ENCODE results near the gene SRPRB. TPM values are rescaled to one million over a fixed set of nuclear protein-coding genes. Genes with fewer than 3 reads are reported as not detected.

SRPRB gene
- total RNA-seq, 1 experiment from 2014 or later, result 66.0 TPM

DNA sequence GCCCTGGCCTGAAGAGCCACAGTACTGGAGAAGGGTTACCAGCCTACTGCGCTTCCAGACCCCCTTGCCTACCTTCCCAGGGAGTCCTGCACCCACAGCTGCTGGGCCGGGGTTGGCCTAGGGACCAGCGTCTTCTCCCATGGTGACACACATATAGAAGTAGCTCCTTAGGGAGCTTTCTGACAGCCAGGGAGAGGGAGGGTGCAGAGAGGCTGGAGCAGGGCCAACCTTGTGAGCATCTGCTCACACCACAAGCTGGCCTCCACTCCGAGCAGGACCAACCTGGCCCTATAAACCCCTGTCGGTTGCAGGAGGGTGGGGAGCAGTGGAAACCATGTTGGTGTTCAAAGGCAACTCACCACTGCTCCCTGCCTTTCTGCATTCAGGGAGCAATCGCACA lies 35.2 kb downstream of the SRPRB start:
- no peak for DNase-seq (ENCODE audit: low read depth)

DNA sequence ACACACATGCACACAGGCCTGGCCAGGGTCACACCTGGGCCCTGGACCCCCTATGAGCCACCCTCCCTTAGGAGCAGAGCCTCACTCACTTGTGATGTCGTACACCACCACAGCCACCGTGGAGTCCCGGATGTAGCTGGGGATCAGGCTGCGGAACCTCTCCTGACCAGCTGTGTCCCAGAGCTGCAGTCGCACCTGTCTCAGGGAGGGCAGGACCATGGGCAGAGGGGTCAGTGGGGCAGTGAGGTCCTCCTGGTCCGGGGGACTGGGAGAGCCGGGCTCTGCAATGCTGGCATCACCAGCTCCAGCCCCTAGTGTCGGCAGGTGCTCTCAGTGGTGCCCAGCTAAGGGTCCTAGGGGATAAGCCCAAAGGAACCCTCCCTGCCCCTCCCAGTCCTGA lies 35.6 kb downstream of the SRPRB start:
- DNase-seq (ENCODE audit: low read depth), result no peak

DNA sequence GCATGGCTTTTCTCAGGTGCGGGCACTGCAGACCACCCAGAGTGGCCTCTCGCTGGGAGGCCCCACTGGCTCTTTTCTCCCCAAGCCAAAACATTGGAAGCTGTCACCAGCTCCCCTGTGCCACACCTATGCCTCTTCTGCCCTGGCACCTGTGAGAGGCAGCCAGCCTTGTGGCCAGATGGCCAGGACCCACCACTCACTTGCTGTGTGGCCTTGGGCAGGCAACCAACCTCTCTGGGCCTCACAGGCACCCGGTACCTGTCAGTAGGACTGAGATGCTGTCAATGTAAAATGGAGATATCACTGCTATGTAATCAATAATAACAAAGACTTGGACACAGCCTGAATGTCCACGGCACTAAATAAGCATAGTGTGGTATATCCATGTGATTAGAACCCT lies 36.5 kb downstream of the SRPRB start:
- DNase-seq (ENCODE audit: low read depth), result no peak

DNA sequence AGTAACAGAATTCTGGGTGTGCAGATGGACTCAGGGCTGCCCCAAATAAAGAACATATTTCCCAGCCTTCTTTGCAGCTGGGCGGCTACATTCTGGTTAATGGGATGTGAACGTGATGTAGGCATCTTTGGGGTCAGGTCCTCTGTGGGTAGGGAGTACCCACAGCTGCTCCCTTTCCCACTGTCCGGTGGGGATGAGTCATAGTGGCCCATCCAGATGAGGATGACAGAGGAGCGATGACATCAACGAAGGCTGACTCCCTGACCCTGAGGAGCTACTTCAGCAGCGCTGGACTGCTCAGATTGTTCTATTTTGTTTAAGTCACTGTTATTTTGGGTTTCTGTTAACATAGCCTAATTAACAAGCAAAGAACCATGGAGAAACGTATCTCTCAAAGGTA lies 38.0 kb downstream of the SRPRB start:
- peak; percentile 63 for DNase-seq (ENCODE audit: low read depth)

DNA sequence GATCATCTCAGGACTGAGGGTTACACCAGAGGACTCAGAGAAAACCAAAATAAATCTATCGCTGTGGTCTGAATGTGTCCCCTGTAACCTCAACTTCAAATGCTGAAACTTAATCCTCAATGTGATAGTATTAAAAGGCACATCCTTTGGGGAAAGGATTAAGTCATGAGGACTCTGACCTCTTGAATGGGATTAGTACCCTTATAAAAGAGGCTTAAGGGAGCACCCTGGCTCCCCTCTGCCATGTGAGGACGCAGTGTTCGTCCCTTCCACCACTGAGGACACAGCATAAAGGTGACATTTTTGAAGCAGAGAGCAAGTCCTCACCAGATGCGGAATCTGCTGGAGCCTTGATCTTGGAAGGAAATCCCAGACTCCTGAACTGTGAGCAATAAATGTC lies 39.5 kb downstream of the SRPRB start:
- DNase-seq (ENCODE audit: low read depth), result no peak

DNA sequence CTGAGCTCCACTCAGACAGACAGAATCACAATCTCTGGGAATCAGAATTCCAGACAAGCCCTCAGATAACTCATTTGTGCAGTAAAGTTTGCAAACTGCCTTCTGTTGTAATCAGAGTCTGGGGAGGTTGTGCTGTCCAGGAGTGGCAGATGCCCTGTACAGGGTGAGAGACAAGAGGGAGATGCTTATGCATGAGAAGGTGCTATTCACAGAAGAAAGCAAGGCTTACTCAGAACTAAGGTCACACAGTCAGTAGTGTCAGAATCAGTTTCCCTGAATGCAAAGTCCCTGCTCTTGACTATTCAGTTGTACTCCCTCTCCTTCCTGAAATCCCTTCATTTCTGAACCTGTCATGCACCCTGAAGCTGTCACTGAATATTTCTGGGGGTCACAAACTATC lies 43.7 kb downstream of the SRPRB start:
- DNase-seq (ENCODE audit: low read depth), result no peak

DNA sequence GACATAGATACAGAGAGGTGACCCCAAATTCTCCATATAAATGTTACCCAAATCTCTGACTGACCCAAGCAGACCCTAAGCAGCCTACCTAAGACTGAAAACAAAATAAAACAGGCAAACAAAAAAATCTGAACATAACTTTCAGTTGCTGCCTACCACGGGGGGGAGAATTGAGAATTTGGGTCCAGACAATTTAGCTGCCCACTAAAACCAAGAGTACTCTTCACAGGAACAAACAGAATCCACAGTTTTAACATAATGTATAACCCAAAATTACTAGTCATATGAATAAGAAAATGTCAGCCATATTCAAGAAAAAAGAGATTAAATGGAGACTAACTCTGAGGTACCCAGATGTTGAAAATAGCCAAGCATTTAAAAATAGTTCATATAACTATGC lies 44.4 kb downstream of the SRPRB start:
- no peak for DNase-seq (ENCODE audit: low read depth)

DNA sequence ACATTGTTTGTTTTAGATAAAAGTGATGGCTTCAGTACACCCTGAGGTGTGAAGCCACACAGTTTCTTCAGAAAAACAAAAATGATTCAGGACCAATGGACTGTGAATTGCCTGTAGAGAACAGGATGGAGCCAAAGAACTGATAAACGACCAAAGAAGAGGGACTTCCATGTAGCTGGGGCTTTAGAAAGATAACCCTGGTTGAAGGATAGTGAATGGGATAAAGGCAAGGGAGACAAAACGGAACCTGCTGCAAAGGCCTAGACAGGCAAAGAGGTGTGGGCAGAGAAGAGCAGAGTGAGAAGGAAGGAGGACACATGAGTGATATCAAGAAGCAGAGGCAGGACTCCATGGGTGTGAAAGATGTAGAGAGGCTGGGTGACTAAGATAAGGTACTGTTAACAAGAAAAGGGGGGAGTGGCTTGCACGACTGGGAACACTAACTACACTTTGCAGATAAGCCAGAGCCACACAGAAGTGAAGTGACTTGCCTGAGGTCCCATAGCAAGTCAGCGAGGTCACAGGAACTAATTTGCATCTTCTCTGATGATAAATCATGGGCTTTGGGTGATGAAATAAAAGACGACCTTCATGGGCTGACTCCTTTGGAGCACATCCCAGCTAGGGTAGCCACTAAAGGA lies 45.8 kb downstream of the SRPRB start:
- no peak for DNase-seq (ENCODE audit: low read depth)

DNA sequence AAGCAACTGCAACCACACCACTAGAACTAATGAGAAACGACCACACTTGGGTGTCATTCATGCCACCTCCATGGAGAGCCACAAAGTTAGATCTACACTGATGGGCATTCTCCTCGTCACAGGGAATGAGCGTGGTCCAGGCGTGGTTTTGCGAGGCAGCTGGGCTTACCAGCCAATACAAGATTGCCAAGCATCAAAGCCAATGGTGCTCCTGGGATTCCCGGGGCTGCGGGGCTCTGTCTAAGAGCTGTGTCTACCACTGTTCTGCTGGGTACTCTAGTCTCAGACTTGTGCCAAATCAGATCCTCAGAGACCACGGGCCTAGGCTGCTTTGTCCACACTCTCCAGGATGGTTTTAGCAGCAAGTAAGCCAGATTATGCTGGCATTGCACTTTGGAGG lies 46.3 kb downstream of the SRPRB start:
- DNase-seq (ENCODE audit: low read depth), result no peak

DNA sequence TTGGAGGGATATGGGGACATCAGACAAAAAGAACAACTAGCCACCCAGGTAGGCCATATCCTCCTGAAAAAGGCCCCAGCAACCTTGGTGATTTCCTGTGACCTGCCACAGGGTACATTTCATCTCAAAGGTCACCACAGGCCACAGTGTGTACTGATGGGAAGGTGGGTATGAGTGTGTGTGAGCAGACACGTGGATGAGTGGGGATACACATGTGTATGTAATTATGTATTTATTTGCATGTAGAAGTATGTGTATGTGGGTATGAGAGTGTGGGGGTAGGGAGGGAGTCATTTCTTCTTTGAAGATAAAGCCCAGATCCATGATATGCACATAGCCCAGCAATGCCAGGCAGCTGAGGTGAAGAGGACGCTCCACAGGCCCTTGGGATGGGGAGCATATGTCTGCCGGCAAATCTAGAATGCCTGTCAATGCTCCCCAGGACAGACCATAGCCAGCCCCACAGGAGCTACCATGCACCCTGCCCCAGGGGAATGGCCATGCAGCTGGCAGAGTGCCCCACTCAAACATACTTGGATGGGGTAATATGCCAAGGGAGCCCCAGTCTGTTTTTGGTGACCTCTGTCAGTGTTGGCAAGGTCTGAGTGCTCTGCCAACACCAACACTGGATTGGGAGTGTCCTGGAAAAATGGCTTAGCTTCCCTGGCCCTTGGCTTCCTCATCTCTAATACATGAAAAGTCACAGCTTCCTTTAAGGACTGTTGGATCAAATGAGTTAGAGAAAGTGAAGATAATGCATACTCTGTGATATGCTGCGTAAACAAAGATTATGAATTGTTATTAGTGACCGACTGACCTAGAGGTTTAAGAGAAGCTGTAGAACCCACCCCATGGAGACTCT lies 47.7 kb downstream of the SRPRB start:
- no peak for DNase-seq (ENCODE audit: low read depth)

DNA sequence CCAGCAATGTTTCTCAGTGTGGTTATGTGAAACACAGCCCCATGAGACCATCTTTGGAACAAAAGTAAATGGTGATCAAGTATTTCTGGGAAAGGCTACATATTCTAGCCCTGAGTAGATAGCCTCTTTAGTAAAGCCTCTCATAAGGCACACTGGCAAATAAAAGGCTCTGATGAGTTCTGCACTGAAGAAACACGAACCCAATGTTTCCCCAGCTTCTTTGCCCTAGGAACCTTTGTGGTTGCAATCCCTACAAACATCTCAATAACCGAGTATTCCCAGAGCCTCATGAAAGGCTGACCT lies 48.3 kb downstream of the SRPRB start:
- DNase-seq (ENCODE audit: low read depth), result no peak

DNA sequence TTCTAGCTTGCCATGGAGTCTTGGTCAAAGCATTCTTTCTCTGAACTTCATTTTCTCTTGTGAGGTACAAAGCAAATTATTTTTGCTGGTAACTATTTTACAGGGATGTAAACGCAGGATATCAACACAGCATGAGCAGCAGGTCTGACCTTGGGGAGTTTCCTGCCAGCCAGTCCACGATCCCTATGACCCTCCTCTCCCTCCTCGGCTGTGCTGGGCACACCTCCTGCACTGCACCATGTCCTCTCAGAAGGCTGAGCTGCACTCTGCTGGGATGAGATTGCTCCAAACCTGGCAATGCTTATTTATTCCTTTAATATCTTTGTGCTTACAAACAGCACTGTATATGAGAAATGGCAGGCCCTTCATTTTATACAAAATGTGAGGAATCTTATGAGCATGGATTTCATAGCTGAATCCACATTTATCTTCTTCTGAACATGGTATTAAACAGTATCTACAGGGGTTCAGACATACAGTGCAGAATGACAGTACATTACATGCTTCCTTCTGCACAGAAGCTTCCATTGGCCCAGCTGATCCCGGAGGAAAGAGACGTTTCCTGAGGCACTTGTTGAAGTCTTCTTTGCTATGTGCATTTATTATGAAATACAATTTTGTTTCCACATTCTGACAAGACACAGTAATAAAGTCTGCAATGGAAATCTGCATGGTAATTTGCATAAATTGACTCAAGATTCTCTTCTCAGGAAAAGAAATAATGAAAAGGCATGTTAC lies 48.8 kb downstream of the SRPRB start:
- no peak for DNase-seq (ENCODE audit: low read depth)

DNA sequence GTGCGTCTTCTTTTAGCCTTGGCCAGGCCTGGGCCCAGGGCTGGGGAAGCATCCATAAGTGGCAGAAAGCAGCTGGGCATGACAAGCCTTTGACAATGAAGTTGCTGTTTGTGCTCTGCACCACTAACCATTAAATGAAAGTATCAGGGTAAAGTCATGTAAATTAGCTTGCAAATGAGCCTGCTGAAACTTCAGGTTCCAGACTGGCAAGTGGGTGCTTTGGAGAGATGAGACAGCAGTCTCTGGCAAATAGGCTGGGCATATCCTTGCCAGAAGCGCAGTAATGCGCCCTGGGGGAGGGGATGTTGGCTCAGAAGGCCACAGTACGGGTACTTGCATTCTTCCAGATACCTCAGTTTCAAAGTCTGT lies 49.4 kb downstream of the SRPRB start:
- no peak for DNase-seq (ENCODE audit: low read depth)

DNA sequence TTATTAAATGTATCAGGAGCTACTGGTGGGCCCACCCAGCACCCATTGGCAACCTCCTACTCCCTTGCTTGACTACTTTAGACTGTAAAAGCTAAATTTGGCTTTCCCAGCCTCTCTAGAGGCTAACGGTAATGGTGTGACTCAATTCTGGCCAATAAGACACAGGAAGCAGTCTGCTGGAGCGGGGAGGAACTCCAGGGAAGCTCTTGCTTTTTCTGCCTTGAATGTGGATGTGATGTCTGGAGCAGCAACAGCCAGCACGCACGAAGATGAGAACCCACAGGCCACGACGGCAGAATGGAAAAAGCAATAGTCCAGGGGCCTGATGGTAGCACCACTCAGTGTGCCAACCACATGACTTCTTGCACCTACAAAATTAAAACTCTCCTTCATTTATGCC lies 50.2 kb downstream of the SRPRB start:
- peak; percentile 28 for DNase-seq (ENCODE audit: low read depth)

DNA sequence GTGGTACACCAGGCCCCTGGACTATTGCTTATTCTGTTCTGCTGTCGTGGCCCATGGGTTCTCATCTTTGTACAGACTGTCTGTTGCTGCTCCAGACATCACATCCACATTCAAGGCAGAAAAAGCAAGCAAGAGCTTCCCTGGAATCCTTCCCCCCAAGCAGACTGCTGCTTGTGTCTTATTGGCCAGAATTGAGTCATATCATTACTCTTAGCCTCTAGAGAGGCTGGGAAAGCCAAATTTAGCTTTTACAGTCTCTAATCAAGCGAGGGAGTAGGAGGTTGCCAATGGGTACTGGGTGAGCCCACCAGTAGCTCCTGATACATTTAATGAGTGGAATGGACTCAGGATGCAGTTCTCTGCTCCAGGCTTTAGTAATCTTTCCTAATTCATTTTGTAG lies 50.7 kb downstream of the SRPRB start:
- peak; percentile 13 for DNase-seq (ENCODE audit: low read depth)

DNA sequence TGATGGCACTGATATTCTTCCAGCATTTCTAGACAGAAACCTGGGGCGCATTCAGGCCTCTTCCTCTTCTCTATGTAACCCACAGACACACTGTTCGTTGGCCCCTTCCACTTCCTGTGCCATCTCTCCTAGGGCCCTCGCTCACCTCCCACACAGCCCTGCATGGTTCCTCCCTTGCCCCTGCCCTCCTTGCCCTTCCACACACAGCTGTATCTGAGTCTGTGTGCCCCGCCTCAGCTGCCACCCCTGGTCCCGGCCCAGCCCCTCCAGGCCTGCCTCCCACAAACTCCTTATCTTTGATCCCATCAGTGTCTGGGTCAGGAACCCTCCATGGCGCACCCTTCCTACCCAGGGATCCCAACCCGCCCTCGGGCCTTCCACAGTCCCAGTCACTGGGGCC lies 52.2 kb downstream of the SRPRB start:
- DNase-seq (ENCODE audit: low read depth), result no peak

DNA sequence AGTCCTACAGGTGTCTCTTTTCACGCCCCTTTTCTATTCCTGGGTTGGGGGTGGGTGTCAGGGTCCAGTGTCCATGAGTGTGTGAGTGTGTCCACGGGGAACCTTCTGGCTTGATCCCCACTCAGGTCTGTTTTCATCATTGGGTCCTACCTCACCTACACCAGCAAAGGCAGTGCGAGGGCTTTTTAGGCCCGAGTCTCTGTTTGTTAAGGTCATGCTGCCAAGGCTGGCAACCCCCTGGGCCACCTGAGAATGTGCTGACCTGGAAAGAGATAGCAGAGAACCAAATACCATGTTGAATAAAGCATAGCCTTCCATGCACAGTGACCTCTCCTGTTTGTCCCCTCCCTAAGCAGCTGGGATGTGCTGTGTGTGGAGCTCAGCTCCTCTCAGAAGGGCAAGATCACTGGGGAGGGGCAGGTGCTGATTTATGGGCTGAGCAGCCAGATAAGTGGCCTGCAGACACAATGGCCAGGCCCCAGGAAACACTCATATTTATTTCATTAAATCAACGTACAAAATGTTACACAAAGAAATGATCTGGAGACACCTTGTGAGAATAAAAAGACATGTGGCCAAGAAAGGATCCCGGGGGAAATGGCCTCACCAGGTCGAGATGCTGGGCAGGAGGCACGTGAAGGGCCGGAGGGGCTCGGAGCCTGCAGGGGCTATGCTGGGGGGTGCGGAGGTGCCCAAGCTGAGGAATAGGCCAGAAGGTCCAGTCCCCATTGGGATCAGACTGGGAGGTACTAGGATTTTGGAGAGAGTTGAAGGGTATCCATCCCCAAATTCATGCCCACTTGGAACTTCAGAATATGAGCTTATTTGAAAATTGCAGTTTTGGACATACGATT lies 54.0 kb downstream of the SRPRB start:
- DNase-seq (ENCODE audit: low read depth), result no peak

DNA sequence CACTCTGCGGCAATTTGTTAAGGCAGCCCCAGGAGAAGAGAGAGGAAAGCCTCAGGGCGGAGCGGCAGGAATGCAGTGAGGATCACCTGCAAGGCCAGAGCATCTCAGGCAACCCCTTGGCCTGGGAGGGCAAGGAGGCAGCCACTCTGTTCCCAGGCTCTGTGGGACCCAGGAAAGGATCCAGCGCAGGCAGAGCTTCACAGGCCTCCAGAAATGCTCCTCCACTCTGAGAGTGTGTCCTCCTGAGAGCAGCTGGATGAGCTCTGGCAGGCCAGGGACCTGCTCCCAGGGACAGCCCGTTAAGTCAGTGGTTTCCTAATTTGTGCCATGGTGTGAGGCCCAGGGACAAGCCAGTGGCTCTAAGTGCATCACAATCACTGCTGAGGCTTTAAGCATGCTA lies 54.9 kb downstream of the SRPRB start:
- DNase-seq (ENCODE audit: low read depth), result no peak

DNA sequence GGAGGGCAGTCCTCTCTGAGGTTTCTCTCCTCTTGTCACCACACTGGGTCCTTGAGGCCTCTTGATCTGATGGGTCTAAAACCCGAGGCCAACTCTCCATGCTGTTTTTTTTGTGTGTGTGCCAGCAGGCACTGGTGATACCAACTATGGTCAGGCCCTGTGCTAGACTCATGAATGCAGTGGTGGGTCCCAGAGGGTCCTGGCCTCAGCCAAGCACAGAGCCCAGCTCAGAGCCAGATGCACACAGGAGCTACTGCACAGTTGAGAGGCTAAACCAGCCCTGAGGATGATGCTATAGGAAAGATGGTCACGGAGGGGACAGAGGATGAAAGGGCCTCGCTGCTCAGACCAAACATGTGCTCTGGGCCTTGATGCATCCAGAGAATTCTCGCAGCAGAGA lies 56.5 kb downstream of the SRPRB start:
- no peak for DNase-seq (ENCODE audit: low read depth)

DNA sequence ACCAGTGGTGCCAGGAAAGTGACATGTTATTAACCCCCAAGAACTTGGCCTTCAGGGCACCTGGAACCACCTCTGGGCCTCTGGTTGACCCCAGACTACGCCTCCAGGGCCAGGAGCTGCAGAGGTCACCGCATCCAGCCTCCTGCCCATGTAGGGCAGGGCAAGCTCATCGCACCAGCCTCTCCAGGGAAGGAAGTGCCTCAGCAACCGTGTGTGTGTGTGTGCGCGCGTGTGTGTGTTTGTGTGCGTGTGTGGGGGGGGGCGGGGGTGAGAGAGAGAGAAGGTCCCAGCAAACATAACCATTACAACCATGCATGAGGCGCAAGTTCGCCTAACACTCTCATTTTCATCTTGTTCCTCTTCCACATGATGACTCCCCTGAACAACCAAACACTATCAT lies 58.3 kb downstream of the SRPRB start:
- DNase-seq (ENCODE audit: low read depth), result no peak

DNA sequence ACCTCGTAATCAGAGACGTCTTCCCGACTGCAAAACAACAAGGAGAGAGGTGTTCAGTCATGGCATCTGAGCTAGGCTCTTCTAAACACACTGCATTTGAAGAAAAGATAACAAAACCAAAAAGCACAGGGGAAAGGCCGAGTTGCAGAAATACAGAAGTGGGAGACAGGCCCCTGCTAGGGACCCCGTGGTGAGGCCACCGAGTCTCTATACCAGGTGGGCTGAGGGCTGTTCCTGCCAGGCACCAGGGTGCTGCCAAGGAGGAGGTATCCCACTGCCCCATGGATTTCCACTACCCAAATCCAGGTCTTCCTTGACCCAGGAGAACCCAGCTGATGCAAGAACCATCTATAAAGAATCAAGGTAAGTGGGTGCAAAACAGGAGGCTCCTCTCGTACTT lies 59.0 kb downstream of the SRPRB start:
- DNase-seq (ENCODE audit: low read depth), result no peak

DNA sequence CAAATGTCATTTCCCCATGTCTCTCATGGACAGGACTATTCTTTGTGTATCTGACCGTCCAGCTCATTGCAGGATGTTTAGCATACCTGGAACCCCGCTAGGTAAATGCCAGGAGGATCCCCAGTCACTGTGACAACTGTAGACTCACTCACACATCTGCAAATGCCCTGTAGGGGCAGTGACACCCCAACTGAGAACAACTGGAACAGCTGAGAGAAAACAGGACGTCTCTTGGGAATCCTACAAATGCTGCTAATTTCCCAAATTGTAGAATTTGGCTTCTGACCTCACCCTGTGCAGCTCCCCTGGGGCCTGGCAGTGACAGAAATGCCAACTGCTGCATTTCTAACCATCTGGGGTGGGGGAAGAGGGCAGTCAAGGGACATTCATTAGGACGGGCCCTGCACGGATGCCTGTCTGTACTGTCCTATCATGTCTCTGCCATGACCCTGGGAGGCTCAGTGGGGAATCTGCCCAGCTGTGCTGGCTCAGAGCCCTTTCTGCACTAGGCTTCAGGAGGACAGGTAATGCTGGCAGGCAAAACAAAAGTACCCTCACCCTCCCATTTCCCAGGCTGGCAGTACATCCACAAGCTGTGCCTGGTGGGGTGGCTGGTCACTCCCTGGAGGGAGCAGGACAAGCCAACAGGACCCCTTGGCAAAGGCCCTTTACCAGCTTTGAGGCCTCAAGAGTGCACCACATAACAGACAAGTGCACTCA lies 59.7 kb downstream of the SRPRB start:
- no peak for DNase-seq (ENCODE audit: low read depth)
